A549 (cell line): ENCODE results near the gene WNT6. TPM values are rescaled to one million over a fixed set of nuclear protein-coding genes. Genes with fewer than 3 reads are reported as not detected.
A peak's percentile ranks its signal among the peaks of the same experiment; 100 is the strongest.
"Not testable (repeated sequence)": the region's sequence is repeated elsewhere in the genome, so short reads cannot be mapped to it uniquely, and the experiment has no call there.

Experiments used
- ATAC-seq, 2 experiments: fragments of 200-7000 bp in 1 of 2; fragments of >200 bp in 1 of 2; cut with Nextera tagmentation in 1 of 2; cut with Tn5 transposase in 1 of 2; 3 replicates each; pipeline versions ENCODE4 v1.8.0 to v1.9.1; 2018 to 2020; ENCODE audit warnings: mild to moderate bottlenecking in 1 of 2, moderate library complexity in 1 of 2
- CTCF ChIA-PET: fragments of 300-600 bp; sonication (Branson Sonifier 250); formaldehyde crosslinking; extraction: SDS; loops from one replicate; lab custom pipeline; 2021; ENCODE audit warnings: antibody characterized with exemption, inconsistent platforms; lab: Yijun Ruan, JAX
- POLR2A ChIA-PET: fragments of 350-600 bp; formaldehyde crosslinking; extraction: SDS; loops from one replicate; lab custom pipeline; 2021; ENCODE audit warnings: antibody characterized with exemption, inconsistent platforms; lab: Yijun Ruan, JAX
- DNase-seq, 2 experiments: peaks; one replicate each; pipeline versions ENCODE4 v3.0.0 to v3.0.0-alpha.2; 2011 to 2016; ENCODE audit warnings: low read depth in 1 of 2, low spot score in 1 of 2
- FAIRE-seq: peaks from 2 replicates; lab custom pipeline; 2011; peaks lifted over from hg19 to GRCh38; lab: Jason Lieb, UNC
- H3K27ac ChIP-seq, 2 experiments: fragments of >200 bp; sonication (Bioruptor Twin); formaldehyde crosslinking; 3 replicates each; pipeline ENCODE4 v1.5.1; 2016 to 2017
- H3K4me1 ChIP-seq: fragments of >200 bp; sonication (Bioruptor Twin); formaldehyde crosslinking; 3 replicates; pipeline ENCODE4 v1.6.1; 2016
- H3K4me2 ChIP-seq: fragments of >200 bp; sonication (Bioruptor Twin); formaldehyde crosslinking; 3 replicates; pipeline ENCODE4 v1.6.1; 2016
- H3K4me3 ChIP-seq: fragments of >200 bp; sonication (Bioruptor Twin); formaldehyde crosslinking; 3 replicates; pipeline ENCODE4 v1.5.1; 2016
- H3K9me3 ChIP-seq: fragments of >200 bp; sonication (Bioruptor Twin); formaldehyde crosslinking; 3 replicates; pipeline ENCODE4 v1.6.1; 2016
- BHLHE40 ChIP-seq: IDR thresholded peaks from 2 replicates; pipeline ENCODE4 v1.6.1; 2012; ENCODE audit warnings: low read depth, low read length, inconsistent platforms
- CBX2 ChIP-seq: fragments of 200-600 bp; sonication (generic); IDR thresholded peaks from 2 replicates; pipeline ENCODE4 v1.6.1; 2016; ENCODE audit warnings: low read depth, mild to moderate bottlenecking, borderline replicate concordance
- CEBPB ChIP-seq, 2 experiments: fragments of >200 bp in 1 of 2; sonication (Bioruptor Twin) in 1 of 2; formaldehyde crosslinking in 1 of 2; IDR thresholded peaks; 2 replicates each; pipeline ENCODE4 v1.6.1; 2012 to 2016
- CHD2 ChIP-seq: fragments of 150-350 bp; IDR thresholded peaks from 2 replicates; pipeline ENCODE4 v1.6.1; 2014; ENCODE audit warnings: low read length; ENCODE audit not compliant: partially characterized antibody
- ELK1 ChIP-seq: fragments of 150-350 bp; IDR thresholded peaks from 2 replicates; pipeline ENCODE4 v1.6.1; 2014; ENCODE audit warnings: low read depth, mild to moderate bottlenecking, low read length
- FOSL2 ChIP-seq, 2 experiments: fragments of 450-650 bp in 1 of 2; fragments of >200 bp in 1 of 2; sonication (Bioruptor Twin) in 1 of 2; formaldehyde crosslinking; IDR thresholded peaks; 2 replicates each; pipeline versions ENCODE4 v1.5.0 to v1.6.1; 2016 to 2020; ENCODE audit warnings: mild to moderate bottlenecking in 1 of 2, moderate library complexity in 1 of 2
- HOXB13 ChIP-seq: fragments of 250-450 bp; sonication (Bioruptor Pico); IDR thresholded peaks from 2 replicates; pipeline ENCODE4 v1.5.0; 2020; ENCODE audit warnings: low read depth, mild to moderate bottlenecking, moderate library complexity
- KDM1A ChIP-seq: fragments of 200-600 bp; sonication (generic); IDR thresholded peaks from 2 replicates; pipeline ENCODE4 v1.6.1; 2016; ENCODE audit warnings: low read depth, mild to moderate bottlenecking
- MAFK ChIP-seq: fragments of 450-650 bp; IDR thresholded peaks from 2 replicates; pipeline ENCODE4 v1.6.1; 2014; ENCODE audit not compliant: partially characterized antibody
- NPAS2 ChIP-seq: fragments of 250-450 bp; sonication (Bioruptor Pico); IDR thresholded peaks from 2 replicates; pipeline ENCODE4 v1.8.0; 2022; ENCODE audit warnings: mild to moderate bottlenecking, moderate library complexity, borderline replicate concordance
- POLR2AphosphoS2 ChIP-seq: conservative IDR thresholded peaks from 2 replicates; pipeline ENCODE4 v1.6.1; 2012; ENCODE audit warnings: low read length, improper control_type of control experiment, inconsistent platforms
- RFX5 ChIP-seq: fragments of 450-650 bp; IDR thresholded peaks from 2 replicates; pipeline ENCODE4 v1.7.1; 2014; ENCODE audit warnings: antibody characterized with exemption, mild to moderate bottlenecking, moderate library complexity
- RNF2 ChIP-seq: fragments of 200-600 bp; sonication (generic); IDR thresholded peaks from 2 replicates; pipeline ENCODE4 v1.6.1; 2016; ENCODE audit warnings: low read depth, mild to moderate bottlenecking, antibody characterized with exemption, moderate library complexity, borderline replicate concordance
- TFCP2L1 ChIP-seq: fragments of 250-450 bp; sonication (Bioruptor Pico); IDR thresholded peaks from 2 replicates; pipeline ENCODE4 v1.5.0; 2021; ENCODE audit warnings: mild to moderate bottlenecking
- USF2 ChIP-seq: fragments of 450-650 bp; IDR thresholded peaks from 2 replicates; pipeline ENCODE4 v1.6.1; 2014; ENCODE audit warnings: antibody characterized with exemption
- ZFP36 ChIP-seq: fragments of 450-650 bp; IDR thresholded peaks from 2 replicates; pipeline ENCODE4 v1.6.1; 2014; ENCODE audit warnings: borderline replicate concordance; ENCODE audit not compliant: partially characterized antibody
- ZNF302 ChIP-seq: fragments of 250-450 bp; sonication (Bioruptor Pico); IDR thresholded peaks from 2 replicates; pipeline ENCODE4 v1.9.0; 2021; ENCODE audit warnings: inconsistent platforms, mild to moderate bottlenecking, moderate library complexity
- WGBS: methylation state at CpG from one replicate; pipeline ENCODE4 v1.1.6; 2017; ENCODE audit errors: missing lambda C conversion rate; 5-methylcytosine and 5-hydroxymethylcytosine counted together
- polyA plus RNA-seq, 4 experiments: library from polyadenylated mRNA; depleted of rRNA in 3 of 4; stranded (reverse); fragments of >200 nt; fragmentation: RNase III in 1 of 4; extraction: RNeasy Plus Mini Kit Qiagen cat#74134 plus additional on column Dnase treatment in 1 of 4; gene quantifications; 2 replicates in 3 of 4; 3 replicates in 1 of 4; pipeline ENCODE4 v1.2.3, GENCODE V29; 2011 to 2017

WNT6 gene
- polyA plus RNA-seq, 2 of the 4 experiments (the other 2 are of a cell fraction), result 0.06 to 0.10 TPM

GRCh38 chr2:218839888-218840287 is 19.7 kb upstream of the WNT6 start:
- Histone ChIP-seq H3K27ac (no peak overlapping the region), H3K9me3 (peaks cover 7% of the 10 kb centered on the region; the same call in 1 of the 3 replicates), H3K4me3 (no peak overlapping the region), H3K4me2 (no peak overlapping the region), H3K4me1 (no peaks in the 10 kb centered on the region)
- DNase-seq (no peak), FAIRE-seq (no peak), ATAC-seq (no peak)
- ChIA-PET CTCF (interaction anchor here (0.9 to 3.8 kb wide), 2 partner anchors 8 to 108 kb away, joined by 3 to 24 read pairs; no protein-coding TSS in a partner anchor), POLR2A (no interaction called here)
- WGBS, result 19% methylated on average over 1 of the region's 1 CpG
- TF ChIP-seq TFCP2L1 (CRISPR knock-in tag) (no peak), MAFK (no peak), ELK1 (no peak)

GRCh38 chr2:218844334-218844733 is 15.3 kb upstream of the WNT6 start:
- 0 out of 2 replicates have a peak, but pooled peaks have one; percentile 39 for TF ChIP-seq KDM1A
- H3K9me3 ChIP-seq, FAIRE-seq, H3K27ac ChIP-seq, DNase-seq, H3K4me1 ChIP-seq, H3K4me3 ChIP-seq, POLR2A ChIA-PET, H3K4me2 ChIP-seq, ATAC-seq: not testable (repeated sequence)
- 80% methylated on average over 5 of the region's 5 CpGs for WGBS
- CTCF ChIA-PET, result interaction anchor here (0.8 kb wide), 1 partner anchor 10 kb away, joined by 8 read pairs; no protein-coding TSS in a partner anchor

- not testable (repeated sequence) for H3K4me1 ChIP-seq, DNase-seq, H3K9me3 ChIP-seq, FAIRE-seq
- ATAC-seq, result peak in 1 of 2 experiments; percentile 10; a peak in 3 of 6 replicates
- peak overlapping the region in 1 of 2 experiments; percentile 68; a peak in 3 of 6 replicates for H3K27ac ChIP-seq
- 0 out of 3 replicates have a peak overlapping the region, but pooled peaks have one; percentile 20 for H3K4me3 ChIP-seq
- WGBS, result 19% methylated on average over 5 of the region's 18 CpGs
- CTCF ChIA-PET, result interaction anchor here (0.6 to 2.7 kb wide), 86 partner anchors 9 to 492 kb away, joined by 3 to 58 read pairs (median 5); partner anchors contain the start of genes BCS1L, PRKAG3, RNF25 and STK36
- POLR2A ChIA-PET, result interaction anchor here (0.6 to 1.0 kb wide), 2 partner anchors 136 to 175 kb away, joined by 3 to 6 read pairs; partner anchors contain the start of genes RNF25, STK36 and TTLL4
- H3K4me2 ChIP-seq, result peak overlapping the region; percentile 64
Observed at GRCh38 chr2:218846963-218847362, 12.6 kb upstream of the WNT6 start.

- no peak overlapping the region for H3K27ac ChIP-seq
- ATAC-seq (no peak), FAIRE-seq (no peak), DNase-seq (no peak)
- TF ChIP-seq RFX5 (no peak), ZNF302 (CRISPR knock-in tag) (no peak), USF2 (no peak), HOXB13 (no peak)
- no peaks in the 10 kb centered on the region for H3K9me3 ChIP-seq
- CTCF ChIA-PET, result interaction anchor here (0.7 to 6.0 kb wide), 6 partner anchors 27 to 461 kb away, joined by 3 to 47 read pairs (median 11); partner anchors contain the start of genes BCS1L and ZNF142
- H3K4me3 ChIP-seq, result no peak overlapping the region
- H3K4me1 ChIP-seq, result peaks cover 11% of the 10 kb centered on the region
- POLR2A ChIA-PET, result no interaction called here
- H3K4me2 ChIP-seq, result no peak overlapping the region
- WGBS, result 46% methylated on average over 7 of the region's 7 CpGs
Observed at GRCh38 chr2:218849721-218850120, 9.9 kb upstream of the WNT6 start.

- Histone ChIP-seq H3K9me3 (no peaks in the 10 kb centered on the region), H3K27ac (no peak overlapping the region), H3K4me1 (peaks cover 11% of the 10 kb centered on the region), H3K4me2 (no peak overlapping the region), H3K4me3 (no peak overlapping the region)
- POLR2A ChIA-PET, result no interaction called here
- DNase-seq (no peak), ATAC-seq (no peak), FAIRE-seq (no peak)
- CTCF ChIA-PET, result interaction anchor here (1.9 to 6.2 kb wide), 5 partner anchors 26 to 191 kb away, joined by 8 to 57 read pairs (median 13); partner anchors contain the start of genes BCS1L, TTLL4 and ZNF142
- TF ChIP-seq POLR2AphosphoS2, result no peak
- TF ChIP-seq BHLHE40, result no peak
- no peak for TF ChIP-seq NPAS2 (CRISPR knock-in tag)
- TF ChIP-seq FOSL2 (IDR thresholded peaks at IDR 0.05), result no peak
- no peak for TF ChIP-seq FOSL2 (CRISPR knock-in tag; IDR thresholded peaks at IDR 0.05)
- no peak for TF ChIP-seq ZFP36
- no peak for TF ChIP-seq CHD2
- no peak for TF ChIP-seq MAFK
- no peak for TF ChIP-seq CBX2
- no peak for TF ChIP-seq RNF2
- TF ChIP-seq CEBPB (IDR thresholded peaks at IDR 0.05), result no peak
- 62% methylated on average over 2 of the region's 2 CpGs for WGBS
Observed at GRCh38 chr2:218850796-218851195, 8.8 kb upstream of the WNT6 start.
